Measurements from ENCODE around the gene SLC9A4.

SLC9A4 gene

GRCh38 chr2:102486941-102487702 lies 14.1 kb downstream of the SLC9A4 start:
- no peak overlapping the region for H3K4me3 ChIP-seq (ENCODE audit: low read length)
- DNase-seq (ENCODE audit: low read depth, low spot score): no peak

- H3K4me3 ChIP-seq (ENCODE audit: low read length): no peak overlapping the region
- DNase-seq (ENCODE audit: low read depth, low spot score): no peak
These were observed 14.9 kb downstream of the SLC9A4 start for GRCh38 chr2:102487761-102488462.

- no peak overlapping the region for H3K4me3 ChIP-seq (ENCODE audit: low read length)
- no peak for DNase-seq (ENCODE audit: low read depth, low spot score)
These were observed 16.6 kb downstream of the SLC9A4 start for GRCh38 chr2:102489646-102490045.

- H3K4me3 ChIP-seq (ENCODE audit: low read length): no peak overlapping the region
- DNase-seq (ENCODE audit: low read depth, low spot score): no peak
These were observed 19.0 kb downstream of the SLC9A4 start for GRCh38 chr2:102492006-102492405.

- no peak for DNase-seq (ENCODE audit: low read depth, low spot score)
- H3K4me3 ChIP-seq (ENCODE audit: low read length): no peak overlapping the region
These were observed 21.5 kb downstream of the SLC9A4 start for GRCh38 chr2:102494570-102494969.

- H3K4me3 ChIP-seq (ENCODE audit: low read length): no peak overlapping the region
- DNase-seq (ENCODE audit: low read depth, low spot score): no peak
These were observed 25.4 kb downstream of the SLC9A4 start for GRCh38 chr2:102498414-102498813.

GRCh38 chr2:102499558-102499957 lies 26.5 kb downstream of the SLC9A4 start:
- no peak for DNase-seq (ENCODE audit: low read depth, low spot score)
- no peak overlapping the region for H3K4me3 ChIP-seq (ENCODE audit: low read length)

- no peak overlapping the region for H3K4me3 ChIP-seq (ENCODE audit: low read length)
- no peak for DNase-seq (ENCODE audit: low read depth, low spot score)
These were observed 29.6 kb downstream of the SLC9A4 start for GRCh38 chr2:102502576-102502975.

- DNase-seq (ENCODE audit: low read depth, low spot score): no peak
- H3K4me3 ChIP-seq (ENCODE audit: low read length): no peak overlapping the region
These were observed 31.8 kb downstream of the SLC9A4 start for GRCh38 chr2:102504833-102505232.

- H3K4me3 ChIP-seq (ENCODE audit: low read length): no peak overlapping the region
- no peak for DNase-seq (ENCODE audit: low read depth, low spot score)
These were observed 32.3 kb downstream of the SLC9A4 start for GRCh38 chr2:102505290-102505689.

- no peak overlapping the region for H3K4me3 ChIP-seq (ENCODE audit: low read length)
These were observed 33.7 kb downstream of the SLC9A4 start for GRCh38 chr2:102506743-102507142.

GRCh38 chr2:102508863-102509262 lies 35.8 kb downstream of the SLC9A4 start:
- H3K4me3 ChIP-seq (ENCODE audit: low read length): no peak overlapping the region
- no peak for DNase-seq (ENCODE audit: low read depth, low spot score)

More at GRCh38 chr2:102506743-102507142, 33.7 kb downstream of the SLC9A4 start:
- no peak for DNase-seq (ENCODE audit: low read depth, low spot score)

GRCh38 chr2:102509749-102510148 lies 36.7 kb downstream of the SLC9A4 start:
- no peak for DNase-seq (ENCODE audit: low read depth, low spot score)
- H3K4me3 ChIP-seq (ENCODE audit: low read length): no peak overlapping the region

- no peak overlapping the region for H3K4me3 ChIP-seq (ENCODE audit: low read length)
- no peak for DNase-seq (ENCODE audit: low read depth, low spot score)
These were observed 38.0 kb downstream of the SLC9A4 start for GRCh38 chr2:102510791-102511575.

- DNase-seq (ENCODE audit: low read depth, low spot score): no peak
These were observed 39.1 kb downstream of the SLC9A4 start for GRCh38 chr2:102512161-102512560.

GRCh38 chr2:102513355-102513939 lies 40.4 kb downstream of the SLC9A4 start:
- no peak overlapping the region for H3K4me3 ChIP-seq (ENCODE audit: low read length)
- DNase-seq (ENCODE audit: low read depth, low spot score): no peak

More at GRCh38 chr2:102512161-102512560, 39.1 kb downstream of the SLC9A4 start:
- no peak overlapping the region for H3K4me3 ChIP-seq (ENCODE audit: low read length)

GRCh38 chr2:102514061-102514785 lies 41.2 kb downstream of the SLC9A4 start:
- no peak for DNase-seq (ENCODE audit: low read depth, low spot score)
- H3K4me3 ChIP-seq (ENCODE audit: low read length): no peak overlapping the region

- H3K4me3 ChIP-seq (ENCODE audit: low read length): no peak overlapping the region
These were observed 42.8 kb downstream of the SLC9A4 start for GRCh38 chr2:102515851-102516250.

GRCh38 chr2:102518170-102518569 lies 45.1 kb downstream of the SLC9A4 start:
- no peak overlapping the region for H3K4me3 ChIP-seq (ENCODE audit: low read length)
- DNase-seq (ENCODE audit: low read depth, low spot score): no peak

More at GRCh38 chr2:102515851-102516250, 42.8 kb downstream of the SLC9A4 start:
- DNase-seq (ENCODE audit: low read depth, low spot score): no peak
